GM13977 (cell line): ENCODE data around the gene ATG4D.
"Not testable (repeated sequence)": the region's sequence is repeated elsewhere in the genome, so short reads cannot be mapped to it uniquely, and the experiment has no call there.

ENCODE experiments used
- DNase-seq: peaks from one replicate; pipeline ENCODE4 v3.0.0; 2012; ENCODE audit warnings: low spot score
- in situ Hi-C: fragments of 300-500 bp; cut with MboI; formaldehyde crosslinking; loops from one replicate; pipeline ENCODE4 v1.12.0; 2022; ENCODE audit warnings: low sequenced_read_pairs, low pct_unique_long_range_greater_than_20kb, mixed read lengths, inconsistent platforms; ENCODE audit not compliant: unreplicated experiment
- TF ChIP-seq, protein P1 (sequence below): IDR thresholded peaks from 2 replicates; pipeline ENCODE4 v1.5.1; 2012; ENCODE audit warnings: mild to moderate bottlenecking, control low read depth; ENCODE audit not compliant: insufficient read depth; ENCODE audit errors: extremely low read depth, missing control alignments

The ATG4D gene

DNA sequence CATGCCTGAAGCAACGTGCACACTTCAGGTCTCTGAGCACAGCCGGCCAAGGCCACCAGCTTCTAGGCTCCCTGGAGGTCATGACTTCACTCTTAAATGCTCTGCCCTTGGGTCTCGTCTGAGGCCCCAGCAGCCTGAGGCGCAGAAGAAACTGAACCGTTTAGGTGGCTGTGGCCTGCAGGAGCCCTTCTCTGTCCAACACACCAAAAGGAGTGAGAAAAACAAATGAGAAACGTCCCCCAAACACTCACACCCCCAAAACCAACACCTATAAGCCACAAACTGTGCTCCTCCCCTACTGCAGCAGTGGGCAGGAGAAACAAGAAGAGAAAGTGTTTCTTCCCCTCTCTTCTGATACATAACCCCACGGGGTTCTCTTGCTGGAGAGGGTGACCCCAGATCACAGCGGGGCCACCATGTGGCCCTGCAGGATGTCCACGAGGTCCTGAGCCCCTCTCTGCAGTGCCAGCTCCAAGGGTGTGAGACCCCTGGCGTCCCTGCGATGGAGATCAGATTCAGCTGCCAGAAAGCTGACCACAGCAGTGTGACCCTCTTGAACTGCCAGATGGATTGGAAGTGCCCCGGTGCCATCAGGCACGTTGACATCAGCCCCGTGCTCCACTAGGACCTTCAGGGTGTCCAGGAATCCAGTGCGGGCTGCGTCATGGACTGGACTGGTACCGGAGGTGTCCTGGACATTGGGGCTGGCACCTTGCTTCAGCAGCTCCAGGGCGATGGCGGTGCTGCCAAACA is 23.1 kb downstream of the ATG4D start:
- in situ Hi-C loops: no loop called here
- TF ChIP-seq, protein P1, sequence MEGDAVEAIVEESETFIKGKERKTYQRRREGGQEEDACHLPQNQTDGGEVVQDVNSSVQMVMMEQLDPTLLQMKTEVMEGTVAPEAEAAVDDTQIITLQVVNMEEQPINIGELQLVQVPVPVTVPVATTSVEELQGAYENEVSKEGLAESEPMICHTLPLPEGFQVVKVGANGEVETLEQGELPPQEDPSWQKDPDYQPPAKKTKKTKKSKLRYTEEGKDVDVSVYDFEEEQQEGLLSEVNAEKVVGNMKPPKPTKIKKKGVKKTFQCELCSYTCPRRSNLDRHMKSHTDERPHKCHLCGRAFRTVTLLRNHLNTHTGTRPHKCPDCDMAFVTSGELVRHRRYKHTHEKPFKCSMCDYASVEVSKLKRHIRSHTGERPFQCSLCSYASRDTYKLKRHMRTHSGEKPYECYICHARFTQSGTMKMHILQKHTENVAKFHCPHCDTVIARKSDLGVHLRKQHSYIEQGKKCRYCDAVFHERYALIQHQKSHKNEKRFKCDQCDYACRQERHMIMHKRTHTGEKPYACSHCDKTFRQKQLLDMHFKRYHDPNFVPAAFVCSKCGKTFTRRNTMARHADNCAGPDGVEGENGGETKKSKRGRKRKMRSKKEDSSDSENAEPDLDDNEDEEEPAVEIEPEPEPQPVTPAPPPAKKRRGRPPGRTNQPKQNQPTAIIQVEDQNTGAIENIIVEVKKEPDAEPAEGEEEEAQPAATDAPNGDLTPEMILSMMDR: no peak
- DNase-seq: peak; percentile 83

DNA sequence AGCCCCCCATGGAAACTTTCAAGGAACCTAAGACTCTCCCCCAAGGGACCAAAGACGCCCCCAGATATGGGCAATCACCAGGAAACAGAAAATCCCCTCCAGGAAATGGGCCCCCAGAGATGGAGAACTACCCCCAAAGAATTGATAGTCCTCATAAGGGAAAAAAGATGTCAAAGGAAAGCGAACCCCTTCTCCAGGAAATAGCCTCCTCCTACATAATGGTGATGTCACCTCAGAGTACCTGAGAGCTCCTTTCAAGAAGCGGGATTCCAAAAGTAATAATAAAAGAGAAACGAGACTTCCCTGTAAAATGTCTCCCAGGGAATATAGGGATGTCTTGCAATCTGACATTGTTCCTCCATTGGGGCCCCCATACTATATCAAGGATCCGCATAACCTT is 24.0 kb downstream of the ATG4D start:
- TF ChIP-seq, protein P1: no peak
- in situ Hi-C loops: no loop called here
- DNase-seq: peak; percentile 4

DNA sequence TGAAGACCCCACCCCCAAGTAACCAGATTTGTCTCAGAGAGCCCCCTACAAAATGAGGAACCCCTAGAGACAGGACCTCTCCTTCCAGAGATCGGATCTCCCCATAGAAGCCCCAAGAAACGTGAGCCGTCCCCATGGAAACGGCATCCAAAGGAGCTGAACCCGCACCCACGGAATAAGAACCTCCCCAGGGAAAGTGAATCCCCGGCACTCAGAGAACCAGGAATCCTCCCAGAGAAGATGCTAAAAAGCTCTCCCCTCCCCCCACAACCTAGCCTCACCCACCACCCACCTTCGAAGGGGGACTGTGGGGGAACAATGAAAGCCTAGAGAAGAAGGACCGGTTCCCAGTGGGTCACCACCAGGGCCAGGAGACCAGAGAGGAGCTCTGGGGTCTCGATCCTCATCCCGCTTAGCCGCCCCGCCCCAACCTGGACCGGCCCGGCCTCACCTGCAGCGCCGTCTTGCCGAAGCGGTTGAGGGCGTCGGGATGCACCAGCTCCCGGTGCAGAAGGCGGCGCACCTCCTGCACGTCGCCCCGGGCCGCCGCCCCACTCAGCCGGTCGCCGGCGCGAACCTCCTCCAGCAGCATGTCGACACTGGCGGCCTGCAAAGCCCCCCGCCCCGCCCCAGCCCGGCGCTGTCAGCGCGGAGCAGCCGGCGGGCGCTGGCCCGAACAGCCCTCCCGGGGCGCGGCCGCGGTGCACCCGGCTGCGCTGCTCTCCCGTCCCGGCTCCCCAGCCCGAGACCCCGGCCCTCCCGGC is 24.5 kb downstream of the ATG4D start:
- peak; percentile 5 for DNase-seq
- in situ Hi-C loops: no loop called here
- TF ChIP-seq, protein P1: no peak

DNA sequence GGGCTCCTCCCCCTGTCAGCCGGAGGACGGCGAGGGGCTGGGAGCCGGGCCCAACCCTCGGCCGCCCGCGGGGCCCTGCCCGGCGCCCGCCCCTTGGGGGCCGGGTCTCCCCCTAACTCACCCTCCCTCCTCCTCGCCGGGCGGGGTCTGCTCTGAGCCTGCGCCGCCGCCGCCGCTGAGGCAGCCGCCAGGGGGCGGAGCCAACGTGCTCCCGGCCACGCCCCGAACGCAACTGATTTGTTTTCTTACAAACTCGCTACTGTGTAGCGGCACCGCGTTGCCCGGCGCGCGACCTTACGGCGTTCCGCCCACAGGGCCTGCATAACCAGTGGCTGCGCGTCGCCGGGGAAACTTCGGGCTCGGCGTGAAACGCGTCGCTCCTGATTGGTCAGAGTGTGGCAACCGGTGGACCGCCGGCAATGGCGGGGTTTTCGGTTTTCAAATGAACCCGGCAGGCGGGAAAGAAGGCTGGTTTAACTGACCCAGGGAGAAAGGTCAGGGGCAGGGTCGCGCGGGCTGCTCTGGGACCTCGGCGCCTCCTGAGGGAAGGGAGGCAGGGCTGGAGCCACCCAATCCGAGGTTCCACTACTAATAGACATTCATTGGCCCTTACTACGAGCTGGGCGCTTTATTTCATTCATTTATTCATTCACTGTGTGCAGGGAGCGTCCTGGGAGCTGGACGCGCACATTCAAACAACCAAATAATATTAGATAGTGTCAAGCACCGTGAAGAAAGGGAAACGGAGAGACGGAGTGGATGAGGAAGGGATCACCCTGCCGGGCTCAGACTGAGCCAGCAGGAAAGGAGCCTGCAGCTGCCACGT is 25.3 kb downstream of the ATG4D start, which contains the start of gene CDKN2D:
Gene CDKN2D (minus strand): TSS at position 154 of the 826 bp plus-strand sequence. CDS start 326 bp downstream, outside the sequence.
- in situ Hi-C loops: no loop called here
- TF ChIP-seq, protein P1: no peak
- peak; percentile 91 for DNase-seq

DNA sequence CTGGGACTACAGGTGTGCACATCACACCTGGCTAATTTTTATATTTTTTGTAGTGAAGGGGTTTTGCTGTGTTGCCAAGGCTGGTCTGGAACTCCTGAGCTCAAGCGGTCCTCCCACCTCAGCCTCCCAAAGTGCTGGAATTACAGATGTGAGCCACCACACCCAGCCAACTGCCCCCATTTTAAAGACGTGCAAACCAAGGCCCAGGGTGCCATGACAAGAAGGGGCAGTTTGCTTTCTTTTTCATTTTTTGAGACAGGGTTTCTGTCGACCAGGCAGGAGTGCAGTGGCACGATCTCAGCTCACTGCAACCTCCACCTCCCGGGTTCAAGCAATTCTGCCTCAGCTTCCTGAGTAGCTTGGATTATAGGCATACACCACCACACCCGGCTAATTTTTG is 30.1 kb downstream of the ATG4D start:
- in situ Hi-C loops, DNase-seq: not testable (repeated sequence)

DNA sequence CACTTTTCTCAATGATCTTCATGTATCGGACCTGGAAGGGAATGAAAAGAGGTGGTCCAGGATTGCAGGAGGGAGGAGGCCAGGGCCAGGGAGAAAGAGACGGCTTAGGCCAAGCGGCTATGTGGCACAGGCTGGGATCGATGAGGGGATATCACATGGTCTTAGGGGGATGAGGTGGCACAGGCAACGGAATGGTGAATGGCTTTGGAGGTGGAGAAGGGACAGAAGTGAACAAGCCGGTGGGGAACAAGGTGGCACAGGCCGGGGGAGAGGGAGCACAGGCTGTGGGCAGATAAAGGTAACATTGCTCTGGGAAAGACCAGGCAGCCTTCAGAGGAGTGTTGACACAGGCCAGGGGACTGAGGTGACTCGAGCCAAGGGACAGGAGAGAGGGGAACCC is 30.8 kb downstream of the ATG4D start:
- DNase-seq: no peak
- TF ChIP-seq, protein P1: no peak
- in situ Hi-C loops: no loop called here
